HuH-7 (cell line): Measurements from ENCODE around the gene TMEM143.
"Not testable (repeated sequence)": the region's sequence is repeated elsewhere in the genome, so short reads cannot be mapped to it uniquely, and the experiment has no call there.

Experiments
- DNase-seq: peaks from one replicate; pipeline ENCODE4 v3.0.0; 2011; ENCODE audit warnings: low spot score

The TMEM143 gene

GRCh38 chr19:48363810-48364597, at the start of gene TMEM143, which contains the start of gene SYNGR4:
Gene TMEM143, minus strand, starts transcription at chr19:48363940. Its CDS starts 20 bp downstream, at chr19:48363920.
Gene SYNGR4, plus strand, starts transcription at chr19:48364367. Its CDS starts 1,476 bp downstream, at chr19:48365843.
- peak; percentile 98 for DNase-seq

GRCh38 chr19:48405850-48406249, 42.1 kb upstream of the TMEM143 start:
- no peak for DNase-seq

DNA sequence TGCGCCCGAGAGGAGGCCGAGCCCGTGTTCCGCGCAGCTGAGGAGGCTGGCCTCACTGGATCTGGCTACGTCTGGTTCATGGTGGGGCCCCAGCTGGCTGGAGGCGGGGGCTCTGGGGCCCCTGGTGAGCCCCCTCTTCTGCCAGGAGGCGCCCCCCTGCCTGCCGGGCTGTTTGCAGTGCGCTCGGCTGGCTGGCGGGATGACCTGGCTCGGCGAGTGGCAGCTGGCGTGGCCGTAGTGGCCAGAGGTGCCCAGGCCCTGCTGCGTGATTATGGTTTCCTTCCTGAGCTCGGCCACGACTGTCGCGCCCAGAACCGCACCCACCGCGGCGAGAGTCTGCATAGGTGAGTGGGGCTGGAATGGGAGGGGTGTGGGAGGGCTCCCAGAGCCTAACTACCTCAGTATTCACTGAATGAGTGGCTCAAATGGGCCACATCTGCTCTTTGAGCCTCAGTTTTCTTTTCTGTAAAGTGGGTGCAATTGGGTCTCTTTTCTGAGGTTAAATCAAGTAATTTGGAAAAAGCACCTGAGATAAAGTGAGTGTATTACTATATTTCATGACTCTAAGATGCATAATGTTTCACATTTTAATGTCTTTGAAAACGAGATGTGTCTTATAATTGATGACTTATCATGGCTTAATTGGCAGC, 41.4 kb upstream of the TMEM143 start:
- DNase-seq, result no peak

DNA sequence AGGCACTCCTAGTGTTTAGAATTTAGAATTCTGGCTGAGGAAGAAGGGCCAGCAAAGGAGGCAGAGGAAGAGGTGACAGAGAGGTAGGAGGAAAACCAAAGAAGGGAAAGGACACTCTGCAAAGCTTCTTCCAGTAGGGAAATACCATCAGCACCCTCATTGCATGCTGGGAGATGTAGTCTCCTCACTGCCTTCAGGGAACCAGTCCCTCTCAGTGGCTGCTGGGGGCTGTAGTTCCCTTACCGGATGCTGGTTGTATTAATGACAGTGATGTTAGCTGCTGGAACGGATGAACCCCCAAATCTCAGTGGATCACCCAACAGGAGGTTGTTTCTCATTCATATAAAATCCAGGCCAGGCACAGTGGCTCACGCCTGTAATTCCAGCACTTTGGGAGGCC, 39.9 kb upstream of the TMEM143 start:
- peak; percentile 64 for DNase-seq

DNA sequence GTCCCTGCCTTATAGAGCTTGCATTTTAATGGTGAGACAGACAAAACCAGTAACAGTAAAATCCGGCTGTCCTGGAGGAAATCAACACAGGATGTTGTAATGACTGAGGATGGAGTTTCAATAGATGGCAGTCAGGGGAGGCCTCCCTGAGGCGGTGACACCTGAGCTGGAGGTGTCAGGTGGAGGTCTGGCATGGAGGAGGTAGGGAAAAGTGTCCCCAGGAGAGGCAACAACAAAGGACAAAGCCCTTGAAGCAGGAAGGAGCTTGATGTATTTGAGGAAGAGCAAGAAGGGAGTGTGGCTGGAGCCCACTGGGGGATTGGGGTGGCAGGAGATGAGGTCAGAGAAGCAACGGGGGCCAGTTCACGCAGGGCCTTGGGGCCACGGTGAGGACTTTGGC, 37.5 kb upstream of the TMEM143 start:
- no peak for DNase-seq

DNA sequence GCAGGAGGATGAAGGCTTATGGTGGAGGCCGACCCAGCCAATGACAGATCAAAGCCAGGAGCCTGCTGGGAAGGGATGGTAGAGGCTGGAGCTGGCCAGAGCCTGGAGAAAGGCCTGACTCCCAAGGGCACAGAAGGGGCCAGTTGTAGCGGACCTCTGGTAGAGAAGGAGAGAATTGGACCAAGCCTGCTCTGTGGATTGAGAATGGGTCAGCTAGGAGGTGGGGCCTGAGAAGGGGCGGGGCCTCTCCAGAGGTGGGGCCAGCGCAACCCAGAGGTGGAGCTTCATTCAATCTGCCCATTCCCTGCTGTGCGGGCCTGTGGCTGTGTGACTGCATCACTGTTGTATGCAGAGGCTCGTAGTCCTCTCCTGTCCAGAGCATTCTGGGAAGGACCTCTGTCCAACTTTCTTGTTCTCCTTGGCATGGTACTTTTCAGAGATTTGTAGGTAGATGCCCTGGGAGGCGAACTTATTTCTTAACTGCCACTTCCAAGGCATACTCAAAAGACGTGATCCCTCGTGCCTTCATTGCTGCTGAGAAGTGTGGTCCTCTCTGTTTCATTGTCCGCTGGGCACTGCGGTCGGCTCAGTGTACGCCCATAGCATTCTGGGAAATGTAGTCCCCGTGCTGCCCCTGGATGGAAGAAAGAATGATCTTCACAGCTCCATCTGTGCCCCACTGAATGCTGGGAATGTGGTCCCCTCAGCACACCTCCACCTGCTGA, 36.4 kb upstream of the TMEM143 start:
- DNase-seq, result peak; percentile 69

DNA sequence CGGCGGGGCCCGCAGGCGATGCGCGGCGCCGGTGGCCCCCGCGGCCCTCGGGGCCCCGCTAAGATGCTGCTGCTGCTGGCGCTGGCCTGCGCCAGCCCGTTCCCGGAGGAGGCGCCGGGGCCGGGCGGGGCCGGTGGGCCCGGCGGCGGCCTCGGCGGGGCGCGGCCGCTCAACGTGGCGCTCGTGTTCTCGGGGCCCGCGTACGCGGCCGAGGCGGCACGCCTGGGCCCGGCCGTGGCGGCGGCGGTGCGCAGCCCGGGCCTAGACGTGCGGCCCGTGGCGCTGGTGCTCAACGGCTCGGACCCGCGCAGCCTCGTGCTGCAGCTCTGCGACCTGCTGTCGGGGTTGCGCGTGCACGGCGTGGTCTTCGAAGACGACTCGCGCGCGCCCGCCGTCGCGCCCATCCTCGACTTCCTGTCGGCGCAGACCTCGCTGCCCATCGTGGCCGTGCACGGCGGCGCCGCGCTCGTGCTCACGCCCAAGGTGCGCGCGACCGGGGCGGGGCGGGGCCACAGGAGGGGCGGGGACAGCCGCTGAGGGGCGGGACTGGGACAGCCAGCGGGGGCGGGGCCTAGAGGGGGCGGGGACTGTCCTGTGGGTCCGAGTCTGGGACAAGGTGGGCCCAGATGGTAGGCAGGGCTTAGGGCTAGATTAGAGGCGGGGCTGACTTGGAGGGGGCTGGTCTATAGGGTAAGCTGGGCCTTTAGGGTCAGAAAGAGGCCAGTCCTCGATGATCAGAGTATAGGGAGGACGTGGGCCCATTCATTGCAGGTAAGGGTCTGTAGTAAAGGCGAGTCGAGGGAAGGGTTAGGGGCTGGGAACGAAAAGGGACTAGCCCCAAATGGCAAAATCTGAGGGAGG, 34.9 kb upstream of the TMEM143 start:
- peak; percentile 96 for DNase-seq

GRCh38 chr19:48398102-48398374, 34.3 kb upstream of the TMEM143 start:
- DNase-seq, result no peak

GRCh38 chr19:48397263-48398101, 33.7 kb upstream of the TMEM143 start:
- DNase-seq, result no peak

DNA sequence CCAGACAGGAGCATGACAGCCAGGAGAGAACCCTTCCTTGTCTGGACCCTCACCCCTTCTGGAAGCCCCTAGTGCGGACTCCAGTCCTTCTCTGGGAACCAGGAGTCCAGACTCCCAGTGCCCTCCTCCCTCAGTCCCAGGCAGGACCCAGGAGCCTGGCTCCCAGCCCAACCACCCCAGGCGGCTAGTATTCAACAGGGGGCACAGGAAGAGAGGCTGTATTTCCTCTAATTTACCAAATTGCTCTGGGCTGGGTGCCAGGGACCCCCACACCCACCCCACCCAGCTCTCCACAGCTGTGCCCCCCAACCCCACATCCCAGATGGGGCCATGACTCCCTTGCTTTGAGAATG, 33.1 kb upstream of the TMEM143 start:
- DNase-seq, result no peak

GRCh38 chr19:48396016-48396823, 32.5 kb upstream of the TMEM143 start:
- DNase-seq, result no peak

- no peak for DNase-seq
Observed at GRCh38 chr19:48395499-48395898, 31.8 kb upstream of the TMEM143 start.

GRCh38 chr19:48395170-48395455, 31.4 kb upstream of the TMEM143 start:
- DNase-seq, result no peak

DNA sequence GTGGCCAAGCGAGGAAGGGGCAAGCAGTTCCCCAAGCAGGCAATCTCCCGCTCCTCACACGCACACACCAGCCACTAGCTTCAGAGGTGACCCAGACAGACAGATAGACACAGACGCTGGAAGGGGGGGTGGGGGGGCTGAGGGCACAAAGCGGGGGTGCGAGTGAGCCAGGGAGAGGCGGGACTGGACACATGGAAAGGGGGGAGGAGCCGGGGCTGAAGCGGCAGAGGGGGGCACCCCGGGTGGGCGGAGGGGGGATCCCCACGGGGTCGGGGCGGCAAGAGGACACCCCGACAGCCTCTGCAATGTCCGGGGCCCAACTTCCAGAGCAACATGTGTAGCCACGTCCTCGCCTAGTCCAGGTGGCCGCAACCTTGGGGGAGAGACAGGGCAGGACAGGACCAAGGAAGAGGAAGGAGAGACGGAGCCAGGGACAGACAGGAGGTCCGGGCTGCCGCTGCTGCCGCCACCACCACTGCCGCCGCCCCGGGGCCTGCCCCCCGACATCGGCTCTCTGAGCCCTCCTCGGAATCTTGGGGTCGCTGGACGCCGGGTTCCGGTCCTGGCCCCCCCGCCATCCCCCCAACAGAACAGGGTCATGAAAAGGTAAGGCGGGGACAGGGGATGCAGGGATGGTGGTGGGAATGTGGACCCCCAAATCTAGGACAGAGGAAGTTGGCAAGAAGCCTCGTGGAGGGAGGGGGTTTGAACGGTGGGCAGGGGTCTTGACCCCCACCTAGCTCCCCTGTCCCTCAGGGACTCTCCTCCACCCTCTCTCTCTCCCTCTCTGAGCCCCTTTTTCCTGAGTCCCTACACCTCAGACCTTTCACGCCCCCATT, 30.8 kb upstream of the TMEM143 start:
- no peak for DNase-seq

DNA sequence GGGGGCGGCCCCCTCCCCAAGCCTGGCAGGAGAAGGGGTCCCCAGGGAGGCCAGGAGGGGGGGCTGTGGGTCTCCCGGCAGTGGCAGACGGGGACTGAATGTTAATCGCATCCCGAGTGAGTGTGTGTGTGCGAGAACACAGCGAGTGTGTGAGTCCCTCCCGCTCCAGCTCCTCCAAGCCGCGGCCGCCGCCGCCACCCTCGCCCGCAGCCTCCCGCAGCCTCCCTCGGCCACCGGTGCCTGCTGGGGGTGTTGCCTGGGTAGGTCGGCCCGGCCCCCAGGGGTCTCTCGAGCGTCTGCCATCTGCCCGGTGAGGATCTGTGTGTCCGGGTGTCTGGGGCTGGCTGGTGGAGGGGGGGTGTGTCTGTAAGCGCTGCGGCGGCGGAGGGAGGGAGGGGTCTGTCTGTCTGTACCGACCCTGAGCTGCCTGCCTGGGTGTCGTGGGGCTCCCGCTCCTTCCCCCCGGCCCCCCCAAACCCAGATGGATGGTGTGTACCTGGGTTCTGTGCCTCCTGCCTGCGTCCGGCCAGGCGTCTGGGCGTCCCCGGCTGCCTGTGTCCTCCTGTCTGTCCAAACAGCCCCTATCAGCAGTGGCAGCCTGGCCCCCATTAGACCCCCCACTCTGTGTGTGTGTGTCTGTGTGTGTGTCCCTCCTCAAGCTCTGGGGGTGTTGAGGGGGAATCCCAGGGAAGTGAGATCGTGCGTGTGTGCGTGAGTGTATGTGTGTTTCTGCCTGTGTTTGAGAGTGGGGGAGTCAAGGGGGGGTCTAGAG, 30.0 kb upstream of the TMEM143 start, which contains the start of gene GRIN2D:
GRIN2D (plus strand) TSS at position 110 of the 772 bp plus-strand sequence. CDS start 4,725 bp downstream, outside the sequence.
- DNase-seq, result peak; percentile 66

GRCh38 chr19:48392860-48393558, 29.3 kb upstream of the TMEM143 start:
- DNase-seq, result no peak

- DNase-seq, result not testable (repeated sequence)
Observed at GRCh38 chr19:48392006-48392344, 28.2 kb upstream of the TMEM143 start.
